Effector memory CD8-positive, alpha-beta T cell (primary cell): ENCODE data around the gene CIB1.
"Not testable (repeated sequence)": the region's sequence is repeated elsewhere in the genome, so short reads cannot be mapped to it uniquely, and the experiment has no call there.

ENCODE experiments used
- ATAC-seq: fragments of 150-1000 bp; cut with Tn5 transposase; replicated peaks from 2 replicates; pipeline ENCODE4 v1.10.0; 2021; ENCODE audit warnings: mild to moderate bottlenecking, moderate library complexity
- DNase-seq, 3 experiments: peaks; one replicate each; pipeline ENCODE4 v3.0.0; 2021
- H3K27ac Mint-ChIP-seq, 2 donors: one replicate each; pipeline ENCODE4 v1.8.0; 2022; ENCODE audit warnings: mild to moderate bottlenecking in 2 of 2, mixed read lengths in 2 of 2, moderate library complexity in 2 of 2
- H3K27me3 Mint-ChIP-seq, 2 donors: one replicate each; pipeline ENCODE4 v1.8.0; 2022; ENCODE audit warnings: mixed read lengths in 2 of 2
- H3K36me3 Mint-ChIP-seq: one replicate; pipeline ENCODE4 v1.8.0; 2022; ENCODE audit warnings: mild to moderate bottlenecking, moderate library complexity, mixed read lengths; ENCODE audit not compliant: insufficient read depth
- H3K4me1 Mint-ChIP-seq, 2 donors: one replicate each; pipeline ENCODE4 v1.8.0; 2022; ENCODE audit warnings: low read depth in 2 of 2, mixed read lengths in 2 of 2
- H3K4me3 Mint-ChIP-seq, 2 donors: one replicate each; pipeline ENCODE4 v1.8.0; 2022; ENCODE audit warnings: mild to moderate bottlenecking in 2 of 2, mixed read lengths in 2 of 2, moderate library complexity in 2 of 2
- H3K9me3 Mint-ChIP-seq, 2 donors: one replicate each; pipeline ENCODE4 v1.8.0; 2022; ENCODE audit warnings: mixed read lengths in 2 of 2

CIB1 gene

DNA sequence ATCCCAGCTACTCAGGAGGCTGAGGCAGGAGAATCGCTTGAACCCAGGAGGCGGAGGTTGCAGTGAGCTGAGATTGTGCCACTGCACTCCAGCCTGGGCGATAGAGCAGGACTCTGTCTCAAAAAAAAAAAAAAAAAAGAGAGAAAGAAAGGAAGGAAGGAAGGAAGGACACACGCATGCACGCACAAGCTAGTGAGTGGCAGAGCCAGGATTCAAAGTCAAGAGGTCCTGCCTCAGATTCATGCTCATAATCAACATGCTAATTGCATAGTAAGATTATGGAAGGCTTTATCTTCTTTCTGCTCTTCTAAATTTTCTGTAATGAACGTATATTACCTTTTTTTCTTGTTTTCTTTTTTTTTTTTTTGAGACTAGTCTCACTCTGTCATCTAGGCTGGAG, 27.0 kb upstream of the CIB1 start:
- Mint-ChIP-seq H3K27me3 (peaks cover 9 to 18% of the 10 kb centered on the region in 2 donors), H3K4me1 (peaks cover 9 to 14% of the 10 kb centered on the region in 2 donors)
- not testable (repeated sequence) for H3K36me3 Mint-ChIP-seq, H3K27ac Mint-ChIP-seq, H3K9me3 Mint-ChIP-seq, DNase-seq, H3K4me3 Mint-ChIP-seq, ATAC-seq

DNA sequence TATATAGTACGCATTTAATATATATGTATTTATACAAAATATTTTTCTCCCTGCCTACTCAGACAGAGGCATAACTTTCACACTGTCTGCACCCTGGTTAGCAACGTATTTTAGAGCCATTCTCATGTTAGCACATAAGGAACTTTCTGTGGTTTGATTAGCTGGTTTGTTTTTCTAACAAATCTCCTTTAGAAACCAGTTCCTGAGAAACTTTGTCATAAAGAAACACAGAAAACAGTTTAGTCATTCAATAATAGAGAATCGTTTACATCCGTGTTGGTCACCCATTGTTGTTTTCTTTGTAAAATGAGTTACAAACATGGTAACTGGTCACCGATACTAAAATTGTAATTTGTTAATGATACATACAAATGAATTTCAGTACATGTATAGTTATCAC, 25.8 kb upstream of the CIB1 start:
- Mint-ChIP-seq H3K36me3 (no peaks in the 10 kb centered on the region), H3K4me1 (peaks cover 1 to 5% of the 10 kb centered on the region in 2 donors), H3K9me3 (no peaks in the 10 kb centered on the region), H3K4me3 (no peak overlapping the region), H3K27ac (peak overlapping the region in 1 of 2 donors; percentile 61), H3K27me3 (peaks cover 16 to 28% of the 10 kb centered on the region in 2 donors)
- DNase-seq (no peak), ATAC-seq (no peak)

DNA sequence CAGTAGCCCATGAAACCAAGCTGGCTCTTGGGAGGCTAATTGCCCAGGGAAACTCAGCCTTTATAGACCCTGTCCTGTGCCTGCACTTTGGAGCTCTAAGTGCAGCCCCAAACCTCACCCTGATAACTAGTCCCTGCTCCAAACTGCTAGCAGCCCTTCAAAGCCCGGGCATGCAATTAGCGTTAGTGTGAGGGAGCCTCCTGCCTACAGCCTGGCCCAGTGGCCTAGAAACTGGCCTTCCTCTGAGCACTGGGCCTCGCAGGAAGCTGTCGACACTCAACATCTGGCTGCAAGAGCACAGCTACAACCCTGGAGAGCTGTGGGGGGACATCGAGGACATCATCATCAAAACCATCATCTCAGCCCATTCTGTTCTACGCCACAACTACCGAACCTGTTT, 24.0 kb upstream of the CIB1 start:
- Mint-ChIP-seq H3K27ac (no peak overlapping the region), H3K4me3 (no peak overlapping the region), H3K36me3 (no peaks in the 10 kb centered on the region), H3K27me3 (peaks cover 16 to 28% of the 10 kb centered on the region in 2 donors), H3K4me1 (peaks cover 0 to 5% of the 10 kb centered on the region in 2 donors), H3K9me3 (no peaks in the 10 kb centered on the region)
- DNase-seq: no peak
- ATAC-seq: no peak

DNA sequence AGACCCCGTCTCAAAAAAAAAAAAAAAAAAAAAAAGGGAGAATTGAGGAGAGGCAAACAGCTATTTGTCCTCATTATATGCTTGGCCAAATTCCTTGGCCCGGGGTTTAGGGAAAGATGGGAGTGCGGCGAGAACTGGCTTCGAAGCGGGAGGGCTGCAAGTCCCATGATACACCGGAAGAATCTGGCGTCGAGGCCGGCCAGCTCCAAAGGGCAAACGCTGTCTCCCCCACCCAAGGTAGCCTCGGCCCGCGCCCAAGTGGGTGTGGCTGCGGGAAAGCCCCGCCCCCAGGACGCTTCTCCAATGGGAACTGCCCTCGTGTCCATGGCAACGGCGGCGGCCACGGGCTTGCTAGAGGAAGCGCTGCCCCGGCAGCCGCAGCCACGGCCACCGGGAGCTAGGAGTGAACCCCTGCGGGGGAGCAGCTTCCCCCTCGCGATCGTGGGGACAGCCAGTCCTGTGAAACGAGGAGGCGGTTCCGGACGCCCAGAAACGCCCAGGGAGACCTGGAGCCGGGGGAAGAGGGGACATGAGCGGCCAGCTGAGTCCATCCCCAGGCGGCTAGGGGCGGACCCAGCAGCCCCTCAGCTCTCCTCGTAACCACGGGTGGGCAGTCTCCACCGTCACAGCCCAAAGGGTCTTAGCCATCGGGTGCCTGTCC, 15.6 kb upstream of the CIB1 start, which contains the start of gene TTLL13:
TTLL13 (plus strand) TSS at position 354 of the 661 bp plus-strand sequence. CDS start 1,075 bp downstream, outside the sequence.
- H3K27me3 Mint-ChIP-seq: no peaks in the 10 kb centered on the region
- peak; percentile 87 for ATAC-seq
- peak; percentile 57 to 63 (median 59) for DNase-seq
- peak within 1 kb of the TSS; percentile 77 to 81 for H3K4me3 Mint-ChIP-seq
- H3K27ac Mint-ChIP-seq: peak within 1 kb of the TSS; percentile 69 to 71
- peaks cover 11 to 15% of the 10 kb centered on the region in 2 donors for H3K4me1 Mint-ChIP-seq
- H3K9me3 Mint-ChIP-seq: no peaks in the 10 kb centered on the region
- peaks cover 16% of the 10 kb centered on the region for H3K36me3 Mint-ChIP-seq

DNA sequence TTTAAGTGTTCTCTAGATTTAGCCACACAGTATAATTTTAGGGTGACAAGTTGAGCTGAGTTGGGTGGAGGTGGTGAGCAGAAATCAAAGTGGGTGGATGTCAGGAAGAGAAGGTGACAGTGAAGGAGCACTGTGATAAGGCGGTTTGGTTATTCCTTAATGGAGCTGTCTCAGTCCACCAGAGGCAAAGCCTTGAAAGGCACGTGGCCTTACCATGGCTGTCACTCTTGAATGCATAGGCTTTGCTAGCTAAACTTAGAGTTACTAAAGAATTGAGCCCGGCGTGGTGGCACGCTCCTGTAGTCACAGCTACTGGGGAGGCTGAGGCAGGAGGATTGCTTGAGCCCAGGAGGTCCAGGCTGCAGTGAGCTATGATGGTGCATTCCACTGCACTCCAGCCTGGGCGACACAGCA, 15.1 kb upstream of the CIB1 start:
- ATAC-seq: peak; percentile 18
- Mint-ChIP-seq H3K36me3 (peaks cover 16% of the 10 kb centered on the region), H3K27me3 (no peaks in the 10 kb centered on the region), H3K9me3 (no peaks in the 10 kb centered on the region), H3K4me3 (peak overlapping the region; percentile 77 to 81), H3K27ac (peak overlapping the region; percentile 69 to 71), H3K4me1 (peaks cover 11 to 15% of the 10 kb centered on the region in 2 donors)
- no peak for DNase-seq

DNA sequence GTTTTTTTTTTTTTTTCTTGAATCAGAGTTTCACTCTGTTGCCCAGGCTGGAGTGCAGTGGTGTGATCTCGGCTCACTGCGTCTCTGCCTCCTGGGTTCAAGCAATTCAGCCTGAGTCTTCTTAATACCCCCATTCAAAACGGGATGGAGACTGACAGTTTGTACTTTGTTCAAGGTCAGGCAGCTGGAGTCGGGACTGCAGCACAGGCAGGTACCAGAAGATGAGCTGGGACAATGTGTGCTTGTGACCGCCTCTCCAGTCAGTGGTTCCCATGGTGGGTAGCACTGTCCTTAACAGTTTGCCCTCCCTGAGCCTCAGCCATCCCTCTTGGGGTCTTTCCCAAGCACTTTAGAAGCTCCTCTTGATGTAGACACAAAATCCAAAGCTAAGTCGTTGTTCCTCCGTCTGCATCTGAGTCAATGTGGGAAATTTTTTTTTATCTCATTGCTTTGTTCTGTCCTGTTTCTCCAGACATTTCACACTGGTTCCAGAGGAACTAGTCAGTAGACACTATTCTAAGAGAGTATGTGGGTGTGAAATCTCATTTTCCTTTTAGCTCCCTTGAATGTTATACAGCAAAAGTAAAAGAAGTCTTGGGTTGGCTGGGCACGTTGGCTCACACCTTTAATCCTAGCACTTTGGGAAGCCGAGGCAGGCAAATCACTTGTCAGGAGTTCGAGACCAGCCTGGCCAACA, 10.3 kb upstream of the CIB1 start:
- H3K9me3 Mint-ChIP-seq: no peaks in the 10 kb centered on the region

DNA sequence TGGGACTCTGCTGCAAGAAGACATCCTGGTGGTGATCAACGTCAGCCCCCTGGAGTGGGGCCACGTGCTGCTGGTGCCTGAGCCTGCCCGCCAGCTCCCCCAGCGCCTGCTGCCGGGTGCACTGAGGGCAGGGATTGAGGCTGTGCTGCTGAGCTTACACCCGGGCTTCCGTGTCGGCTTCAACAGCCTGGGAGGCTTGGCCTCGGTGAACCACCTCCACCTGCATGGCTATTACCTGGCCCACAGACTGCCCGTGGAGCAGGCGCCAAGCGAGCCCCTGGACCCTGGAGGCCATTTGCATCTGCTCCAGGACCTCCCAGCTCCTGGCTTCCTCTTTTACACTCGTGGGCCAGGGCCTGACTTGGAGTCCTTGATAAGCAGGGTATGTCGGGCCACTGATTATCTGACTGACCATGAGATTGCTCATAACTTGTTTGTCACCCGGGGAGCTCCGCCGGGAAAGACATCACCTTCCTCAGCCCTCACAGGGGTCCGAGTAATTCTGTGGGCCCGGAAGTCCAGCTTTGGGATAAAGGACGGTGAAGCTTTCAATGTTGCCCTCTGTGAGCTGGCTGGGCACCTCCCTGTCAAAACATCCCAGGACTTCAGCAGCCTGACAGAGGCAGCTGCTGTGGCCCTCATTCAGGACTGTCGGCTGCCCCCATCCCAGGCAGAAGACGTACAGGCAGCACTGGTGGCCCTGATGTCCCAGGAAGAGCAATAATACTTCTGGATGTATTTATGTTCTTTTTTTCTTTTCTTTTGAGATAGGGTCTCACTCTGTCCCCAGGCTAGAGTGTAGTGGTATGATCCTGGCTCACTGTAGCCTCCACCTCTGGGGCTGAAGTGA, 7.8 kb upstream of the CIB1 start:
- Mint-ChIP-seq H3K27me3 (no peaks in the 10 kb centered on the region), H3K36me3 (peaks cover 29% of the 10 kb centered on the region), H3K4me3 (no peak overlapping the region), H3K9me3 (no peaks in the 10 kb centered on the region), H3K4me1 (peaks cover 1 to 5% of the 10 kb centered on the region in 2 donors), H3K27ac (no peak overlapping the region)
- no peak for ATAC-seq
- DNase-seq: no peak

More for the DNA sequence above, 10.3 kb upstream of the CIB1 start:
- ATAC-seq (no peak), DNase-seq (no peak)
- Mint-ChIP-seq H3K4me3 (no peak overlapping the region), H3K36me3 (peaks cover 17% of the 10 kb centered on the region), H3K27me3 (no peaks in the 10 kb centered on the region), H3K27ac (no peak overlapping the region), H3K4me1 (peaks cover 4 to 8% of the 10 kb centered on the region in 2 donors)

DNA sequence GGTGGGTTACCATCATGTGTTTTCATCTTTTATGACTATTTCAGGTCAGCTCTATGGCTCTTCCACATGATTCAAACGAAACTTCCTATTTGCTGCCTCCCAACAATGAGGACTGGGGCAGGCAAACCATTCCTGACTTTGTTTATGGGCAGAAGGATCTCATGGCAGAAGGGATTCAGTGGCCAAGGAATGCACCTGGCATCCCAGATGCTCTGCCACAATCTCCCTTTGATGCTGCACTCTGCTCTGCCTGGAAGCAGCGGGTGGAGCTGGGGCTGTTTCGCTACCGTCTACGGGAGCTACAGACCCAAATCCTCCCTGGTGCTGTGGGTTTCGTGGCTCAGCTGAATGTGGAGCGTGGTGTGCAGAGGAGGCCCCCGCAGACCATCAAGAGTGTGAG, 7.1 kb upstream of the CIB1 start:
- ATAC-seq (no peak), DNase-seq (no peak)
- no peak overlapping the region for H3K4me3 Mint-ChIP-seq
- peaks cover 5% of the 10 kb centered on the region in 2 donors for H3K4me1 Mint-ChIP-seq
- no peak overlapping the region for H3K27ac Mint-ChIP-seq
- H3K27me3 Mint-ChIP-seq: no peaks in the 10 kb centered on the region
- no peaks in the 10 kb centered on the region for H3K9me3 Mint-ChIP-seq
- peaks cover 33% of the 10 kb centered on the region for H3K36me3 Mint-ChIP-seq

DNA sequence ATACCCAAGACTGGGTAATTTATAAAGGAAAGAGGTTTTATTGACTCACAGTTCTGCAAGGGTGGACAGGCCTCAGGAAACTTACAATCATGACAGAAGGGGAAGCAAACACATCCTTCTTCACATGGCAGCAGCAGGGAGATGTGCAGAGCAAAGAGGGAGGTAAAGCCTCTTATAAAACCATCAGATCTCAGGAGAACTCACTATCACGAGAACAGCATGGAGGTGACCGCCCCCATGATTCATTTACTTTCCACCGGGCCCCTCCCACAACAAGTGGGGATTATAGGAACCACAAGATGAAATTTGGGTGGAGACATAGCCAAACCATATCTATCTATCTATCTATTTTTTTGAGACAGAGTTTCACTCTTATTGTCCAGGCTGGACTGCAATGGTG, 5.6 kb upstream of the CIB1 start:
- DNase-seq (no peak), ATAC-seq (no peak)
- Mint-ChIP-seq H3K4me1 (peaks cover 12 to 13% of the 10 kb centered on the region in 2 donors), H3K36me3 (peaks cover 38% of the 10 kb centered on the region), H3K9me3 (no peaks in the 10 kb centered on the region), H3K27me3 (no peaks in the 10 kb centered on the region), H3K4me3 (no peak overlapping the region), H3K27ac (peak overlapping the region; percentile 3 to 15)

DNA sequence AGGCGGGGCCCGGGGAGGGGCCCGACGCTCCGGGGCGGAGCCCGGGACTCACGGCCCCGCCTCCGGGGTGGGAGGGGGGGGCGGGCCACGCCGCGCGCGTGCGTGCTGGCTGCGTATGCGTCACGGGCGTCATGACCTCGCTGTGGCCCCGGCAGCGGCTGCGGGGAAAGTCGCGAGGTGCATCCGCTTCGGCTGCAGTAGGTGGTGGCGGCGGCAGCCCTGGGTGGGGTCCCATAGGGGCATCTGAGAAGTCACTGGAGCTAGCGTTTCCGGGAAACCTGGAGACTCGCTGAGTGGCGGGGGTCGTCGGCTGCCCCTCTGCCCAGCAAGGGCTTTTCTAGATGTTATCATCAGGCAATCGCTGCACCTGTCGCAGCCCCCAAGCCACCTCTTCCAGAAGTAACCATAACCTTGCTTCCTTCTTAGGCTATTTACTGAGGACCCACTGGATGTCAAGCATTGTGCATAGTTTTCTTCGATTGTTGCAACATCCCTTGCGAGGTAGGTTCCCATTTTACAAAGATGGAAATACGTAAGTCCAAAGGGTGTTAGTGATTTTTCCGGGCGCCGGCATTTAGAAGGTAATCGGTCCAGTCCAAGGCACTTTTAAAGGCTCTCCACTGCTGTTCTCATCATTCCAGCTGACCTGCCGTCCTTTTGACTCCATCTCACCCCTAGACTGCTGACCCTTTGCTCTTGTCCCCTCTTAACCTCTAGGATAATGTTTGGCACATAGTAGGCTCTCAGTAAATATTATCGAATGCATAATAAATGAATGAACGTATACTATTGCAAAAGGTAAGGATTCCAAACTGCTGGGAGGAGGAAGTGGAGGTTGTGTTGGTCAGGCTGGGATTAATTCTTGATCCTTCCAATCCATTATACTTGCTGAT, 601 bp upstream of the CIB1 start, which contains the start of gene GDPGP1:
GDPGP1 (plus strand) TSS at position 114 of the 893 bp plus-strand sequence. CDS start 6,700 bp downstream, outside the sequence.
- DNase-seq (peak in 1 of 3 experiments; percentile 86), ATAC-seq (peak; percentile 63)
- H3K36me3 Mint-ChIP-seq: peaks cover 72% of the 10 kb centered on the region
- H3K4me1 Mint-ChIP-seq: peaks cover 40 to 41% of the 10 kb centered on the region in 2 donors
- H3K9me3 Mint-ChIP-seq: no peaks in the 10 kb centered on the region
- no peaks in the 10 kb centered on the region for H3K27me3 Mint-ChIP-seq
- peak within 1 kb of the TSS; percentile 82 to 85 for H3K4me3 Mint-ChIP-seq
- H3K27ac Mint-ChIP-seq: peak within 1 kb of the TSS; percentile 97 to 98

DNA sequence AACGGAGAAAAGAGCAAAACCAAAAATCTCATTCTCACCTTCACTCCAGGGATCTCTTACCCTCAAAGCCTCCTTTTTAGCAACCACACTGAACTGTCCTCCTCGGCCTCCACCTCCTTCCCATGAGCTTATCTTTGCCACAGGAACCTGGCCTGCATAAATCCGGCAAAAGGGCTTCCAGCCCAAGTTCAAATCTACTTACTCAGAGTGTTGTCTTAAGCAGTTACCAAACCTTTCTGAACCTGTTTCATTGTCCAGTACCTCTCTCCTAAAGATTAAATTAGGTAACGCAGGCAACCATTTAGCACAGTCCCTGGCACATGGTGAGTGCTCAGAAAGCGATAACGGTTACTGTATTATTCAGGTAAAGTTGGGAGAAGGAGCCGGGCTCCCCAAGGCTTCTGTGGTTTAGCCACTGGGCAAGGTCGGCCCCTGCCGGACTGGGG, 777 bp downstream of the CIB1 start:
- DNase-seq: no peak

DNA sequence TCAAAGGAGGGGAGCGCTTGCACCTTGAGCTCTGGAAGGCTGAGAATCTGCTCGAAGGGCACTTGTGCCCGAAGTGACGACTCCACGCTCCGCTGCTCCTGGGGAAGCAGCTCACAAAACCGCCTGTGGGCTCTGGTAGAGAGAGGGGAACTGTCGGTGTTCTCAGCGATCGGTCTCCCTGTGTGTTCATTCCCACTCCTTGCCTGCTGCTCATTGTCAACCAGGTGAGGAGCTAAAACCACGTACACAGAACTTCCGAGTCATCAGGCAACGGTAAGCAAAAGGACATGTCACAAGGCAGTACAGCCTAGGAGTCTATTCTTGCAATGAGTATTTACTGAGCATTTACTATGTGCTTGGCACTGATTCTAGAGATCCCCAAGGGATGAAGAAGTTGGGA, 1.5 kb downstream of the CIB1 start:
- peak in 1 of 3 experiments; percentile 5 for DNase-seq
- ATAC-seq: no peak
- Mint-ChIP-seq H3K27me3 (no peaks in the 10 kb centered on the region), H3K4me3 (peak overlapping the region; percentile 82 to 85), H3K9me3 (no peaks in the 10 kb centered on the region), H3K27ac (peak overlapping the region; percentile 97 to 98), H3K4me1 (peaks cover 45% of the 10 kb centered on the region in 2 donors), H3K36me3 (peaks cover 82% of the 10 kb centered on the region)

More for the DNA sequence above, 777 bp downstream of the CIB1 start:
- Mint-ChIP-seq H3K36me3 (peaks cover 81% of the 10 kb centered on the region), H3K27ac (peak overlapping the region; percentile 97 to 98), H3K27me3 (no peaks in the 10 kb centered on the region), H3K9me3 (no peaks in the 10 kb centered on the region), H3K4me1 (peaks cover 45% of the 10 kb centered on the region in 2 donors), H3K4me3 (peak overlapping the region; percentile 82 to 85)
- ATAC-seq: no peak
